Activated CD4-positive, alpha-beta T cell treated with anti-CD3 and anti-CD28 coated beads, Interleukin-2, amount 50 U/mL, for 1 hour (primary cell): ENCODE measurements around the gene TIPRL.
A peak's percentile ranks its signal among the peaks of the same experiment; 100 is the strongest.
"Not testable (repeated sequence)": the region's sequence is repeated elsewhere in the genome, so short reads cannot be mapped to it uniquely, and the experiment has no call there.

Experiments used
- DNase-seq: peaks from one replicate; pipeline ENCODE4 v3.0.0-alpha.2; 2020

The TIPRL gene

GRCh38 chr1:168178638-168179437 lies at the start of gene TIPRL:
Gene TIPRL (plus strand): TSS chr1:168178962. CDS start chr1:168179078, 116 bp downstream.
- peak; percentile 92 for DNase-seq

- no peak for DNase-seq
These were observed 48.8 kb upstream of the TIPRL start for GRCh38 chr1:168129933-168130332.

GRCh38 chr1:168134132-168134531 lies 44.6 kb upstream of the TIPRL start:
- no peak for DNase-seq

GRCh38 chr1:168134642-168135041 lies 44.1 kb upstream of the TIPRL start:
- DNase-seq: no peak

- no peak for DNase-seq
These were observed 43.4 kb upstream of the TIPRL start for GRCh38 chr1:168135116-168135920.

- no peak for DNase-seq
These were observed 42.6 kb upstream of the TIPRL start for GRCh38 chr1:168135921-168136708.

DNA sequence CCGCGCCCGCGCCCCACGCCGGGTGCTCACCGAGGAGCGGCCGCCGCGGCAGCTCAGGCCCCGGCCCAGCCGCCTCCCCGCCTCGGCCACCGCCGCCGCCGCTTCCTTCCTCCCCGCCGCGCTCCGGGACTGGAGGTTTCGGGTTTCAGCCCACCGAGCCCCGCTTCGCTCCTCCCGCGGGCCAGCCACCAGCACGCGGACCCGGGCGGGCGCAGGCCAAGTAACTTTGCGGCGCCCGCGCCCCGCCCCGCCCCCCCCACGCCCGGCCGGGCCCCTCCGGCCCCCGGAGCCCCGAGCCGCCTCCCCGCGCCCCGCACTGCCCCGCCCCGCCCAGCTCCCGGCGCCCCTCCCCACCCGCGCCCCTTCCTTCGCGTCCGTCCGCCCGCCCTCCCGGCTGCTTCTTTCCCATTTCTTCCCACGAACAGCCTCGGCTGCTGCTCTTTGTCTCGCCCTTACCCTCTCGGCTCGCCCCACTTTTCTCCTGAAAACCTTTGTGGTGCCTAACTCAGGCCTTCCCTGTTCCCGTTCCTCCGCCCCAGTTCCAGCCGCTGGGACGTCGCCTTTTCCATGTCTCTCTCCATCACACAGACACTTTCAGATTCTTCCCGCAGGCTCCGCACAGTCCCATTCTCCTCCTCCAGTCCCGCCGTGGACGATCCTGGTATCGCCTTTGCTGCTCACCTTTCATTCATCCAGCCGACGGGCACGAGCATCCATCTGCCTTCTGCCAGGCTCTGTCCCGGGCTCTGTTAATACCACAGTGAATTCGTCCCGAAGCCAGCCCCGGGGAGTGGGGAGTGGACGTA lies 41.9 kb upstream of the TIPRL start, which contains the start of gene GPR161:
TSS of gene GPR161 (minus strand) at position 222 of the 806 bp plus-strand sequence. CDS start 32,080 bp downstream, outside the sequence.
- peak; percentile 14 for DNase-seq

- DNase-seq: no peak
These were observed 41.3 kb upstream of the TIPRL start for GRCh38 chr1:168137515-168137821.

- no peak for DNase-seq
These were observed 40.6 kb upstream of the TIPRL start for GRCh38 chr1:168138134-168138533.

DNA sequence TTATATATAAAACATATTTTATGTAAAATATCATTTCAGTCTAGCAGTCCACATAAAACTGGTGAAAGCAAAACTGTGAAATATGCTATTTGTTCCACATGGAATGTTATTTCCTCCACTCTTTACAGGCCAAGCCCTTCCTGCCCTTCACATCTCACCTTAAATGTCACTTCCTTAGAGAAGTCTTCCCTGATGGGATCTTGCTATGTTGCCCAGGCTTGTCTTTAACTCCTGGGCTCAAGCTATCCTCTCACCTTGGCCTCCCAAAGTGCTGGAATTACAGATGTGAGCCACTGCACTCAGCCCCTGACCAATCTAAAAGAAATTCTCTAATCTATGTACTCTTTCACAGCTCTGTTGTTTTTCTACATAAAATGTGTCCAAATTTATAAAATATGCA lies 39.7 kb upstream of the TIPRL start:
- no peak for DNase-seq

- no peak for DNase-seq
These were observed 36.8 kb upstream of the TIPRL start for GRCh38 chr1:168141871-168142385.

- DNase-seq: peak; percentile 84
These were observed 33.3 kb upstream of the TIPRL start for GRCh38 chr1:168145184-168146159.

DNA sequence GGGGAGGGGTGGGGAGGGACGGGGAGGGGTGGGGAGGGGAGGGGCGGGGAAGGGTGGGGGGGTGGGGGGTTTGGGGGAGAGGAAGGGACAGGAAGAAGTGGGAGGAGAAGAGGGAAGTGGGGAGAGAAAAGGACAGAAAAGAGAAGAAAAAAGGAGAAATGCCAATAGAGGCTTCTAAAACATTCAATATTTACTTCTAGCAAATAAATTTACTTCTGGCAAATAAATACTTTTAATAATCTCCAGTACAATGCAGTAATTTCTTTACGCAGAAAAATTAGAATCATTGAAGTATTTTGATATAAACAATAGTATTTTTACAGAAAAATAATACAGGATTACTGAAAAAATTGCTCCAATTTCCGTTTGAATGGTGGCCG lies 32.6 kb upstream of the TIPRL start:
- no peak for DNase-seq

DNA sequence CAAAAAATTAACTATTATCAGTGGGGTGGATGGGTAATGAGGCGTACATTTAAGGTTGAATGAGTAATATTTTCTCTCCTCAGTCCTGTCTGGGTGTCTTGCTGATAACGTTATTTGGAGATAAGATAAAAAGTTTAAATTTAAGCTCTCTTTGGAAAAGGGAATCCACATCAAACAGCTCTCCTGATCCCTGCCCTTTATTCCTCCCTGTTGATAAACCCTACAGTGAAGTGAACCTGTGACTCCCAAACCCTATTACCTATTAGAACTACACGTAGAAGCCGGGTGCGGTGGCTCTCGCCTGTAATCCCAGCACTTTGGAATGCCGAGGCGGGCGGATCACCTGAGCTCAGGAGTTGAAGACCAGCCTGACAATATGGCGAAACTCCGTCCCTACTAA lies 32.1 kb upstream of the TIPRL start:
- DNase-seq: no peak

GRCh38 chr1:168148916-168149315 lies 29.8 kb upstream of the TIPRL start:
- no peak for DNase-seq

DNA sequence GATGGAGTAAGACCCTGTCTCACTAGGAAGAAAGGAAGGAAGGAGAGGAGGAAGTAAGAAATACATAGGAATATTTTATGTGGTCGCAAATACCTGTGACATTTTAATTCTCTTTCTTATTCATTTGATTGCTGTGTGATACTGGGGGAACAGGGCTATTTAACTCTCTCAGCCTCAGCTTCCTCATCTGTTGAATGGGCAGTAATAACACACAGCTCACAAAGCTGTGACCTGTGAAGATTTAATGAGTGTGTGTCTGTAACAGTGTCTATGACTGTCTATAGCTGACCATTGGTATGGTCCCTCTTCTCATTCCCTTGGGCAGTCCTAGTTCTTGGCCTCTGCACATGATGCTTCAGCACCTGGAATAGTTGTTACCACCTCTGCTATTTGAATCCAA lies 28.5 kb upstream of the TIPRL start:
- no peak for DNase-seq

DNA sequence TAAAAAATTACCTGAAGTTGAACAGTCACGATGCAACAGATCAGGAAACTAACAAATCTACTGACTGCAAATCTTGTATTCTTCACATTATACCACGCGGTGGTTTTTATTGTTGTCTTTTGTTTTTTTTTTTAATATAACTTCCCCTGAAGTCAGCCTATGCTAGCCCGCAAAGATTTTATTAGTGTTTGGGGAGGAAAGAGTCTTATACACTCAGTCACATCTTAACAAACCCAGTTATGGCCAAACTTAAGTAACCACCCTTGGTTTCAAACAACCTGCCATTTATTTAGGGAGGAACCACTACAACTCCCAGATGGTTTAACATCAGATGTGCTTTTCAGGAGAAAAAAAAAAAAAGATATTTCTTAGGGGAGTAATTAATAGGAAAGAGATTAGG lies 26.8 kb upstream of the TIPRL start:
- no peak for DNase-seq

GRCh38 chr1:168154707-168155106 lies 24.1 kb upstream of the TIPRL start:
- not testable (repeated sequence) for DNase-seq

- no peak for DNase-seq
These were observed 22.9 kb upstream of the TIPRL start for GRCh38 chr1:168155910-168156309.

DNA sequence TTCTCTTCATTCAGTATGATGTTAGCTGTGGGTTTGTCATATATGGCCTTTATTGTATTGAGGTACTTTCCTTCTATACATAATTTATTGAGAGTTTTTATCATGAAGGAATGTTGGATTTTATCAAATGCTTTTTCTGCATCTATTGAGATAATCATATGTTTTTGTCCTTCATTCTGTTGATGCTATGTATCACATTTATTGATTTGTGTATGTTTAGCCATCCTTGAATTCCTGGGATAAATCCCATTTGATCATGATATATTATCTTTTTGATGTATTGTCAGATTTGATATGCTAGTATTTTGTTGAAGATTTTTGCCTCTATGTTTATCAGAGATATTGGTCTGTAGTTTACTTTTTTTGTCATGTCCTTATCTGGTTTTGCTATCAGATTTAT lies 21.1 kb upstream of the TIPRL start:
- no peak for DNase-seq

- DNase-seq: no peak
These were observed 19.5 kb upstream of the TIPRL start for GRCh38 chr1:168159251-168159650.
